ENCODE measurements around the gene PACS2.
"Not testable (repeated sequence)": the region's sequence is repeated elsewhere in the genome, so short reads cannot be mapped to it uniquely, and the experiment has no call there.

PACS2 gene

GRCh38 chr14:105356927-105357326 lies 42.4 kb downstream of the PACS2 start:
- H3K4me3 ChIP-seq (ENCODE audit: low read depth, low read length): no peak overlapping the region
- TF ChIP-seq MYC (IDR thresholded peaks at IDR 0.05; ENCODE audit: low read depth, low read length) (no peak), CTCF (IDR thresholded peaks at IDR 0.05; ENCODE audit: low read depth, low read length) (no peak), POLR2A (IDR thresholded peaks at IDR 0.05; ENCODE audit: extremely low read depth, insufficient read length) (no peak)
- TF ChIP-seq, protein P1, sequence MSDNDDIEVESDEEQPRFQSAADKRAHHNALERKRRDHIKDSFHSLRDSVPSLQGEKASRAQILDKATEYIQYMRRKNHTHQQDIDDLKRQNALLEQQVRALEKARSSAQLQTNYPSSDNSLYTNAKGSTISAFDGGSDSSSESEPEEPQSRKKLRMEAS (IDR thresholded peaks at IDR 0.05; ENCODE audit: low read depth, low read length): no peak
- DNase-seq (ENCODE audit: low read depth): no peak

DNA sequence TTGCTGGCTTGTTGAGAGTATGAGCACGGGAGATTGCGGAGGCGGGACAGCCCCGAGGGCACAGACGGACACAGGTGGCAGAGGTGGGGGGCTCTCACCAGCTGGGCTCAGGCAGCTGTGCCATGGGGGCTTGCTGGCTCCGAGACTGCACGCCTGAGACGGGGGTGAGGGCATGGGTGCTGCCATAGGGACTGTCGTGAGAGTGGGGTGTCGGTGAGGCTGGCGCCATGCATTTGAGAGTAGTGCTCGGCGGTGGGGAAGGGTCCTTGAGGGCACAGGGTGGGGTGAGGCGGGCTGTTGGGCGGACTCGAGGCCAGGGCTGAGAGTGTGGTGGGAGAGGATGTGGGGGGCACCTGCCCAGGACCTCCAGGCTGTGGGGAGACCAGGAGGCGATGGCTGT lies 43.1 kb downstream of the PACS2 start:
- H3K4me3 ChIP-seq (ENCODE audit: low read depth, low read length): no peak overlapping the region
- no peak for DNase-seq (ENCODE audit: low read depth)
- no peak for TF ChIP-seq POLR2A (IDR thresholded peaks at IDR 0.05; ENCODE audit: extremely low read depth, insufficient read length)
- TF ChIP-seq CTCF (IDR thresholded peaks at IDR 0.05; ENCODE audit: low read depth, low read length): no peak
- TF ChIP-seq, protein P1 (IDR thresholded peaks at IDR 0.05; ENCODE audit: low read depth, low read length): no peak
- no peak for TF ChIP-seq MYC (IDR thresholded peaks at IDR 0.05; ENCODE audit: low read depth, low read length)

DNA sequence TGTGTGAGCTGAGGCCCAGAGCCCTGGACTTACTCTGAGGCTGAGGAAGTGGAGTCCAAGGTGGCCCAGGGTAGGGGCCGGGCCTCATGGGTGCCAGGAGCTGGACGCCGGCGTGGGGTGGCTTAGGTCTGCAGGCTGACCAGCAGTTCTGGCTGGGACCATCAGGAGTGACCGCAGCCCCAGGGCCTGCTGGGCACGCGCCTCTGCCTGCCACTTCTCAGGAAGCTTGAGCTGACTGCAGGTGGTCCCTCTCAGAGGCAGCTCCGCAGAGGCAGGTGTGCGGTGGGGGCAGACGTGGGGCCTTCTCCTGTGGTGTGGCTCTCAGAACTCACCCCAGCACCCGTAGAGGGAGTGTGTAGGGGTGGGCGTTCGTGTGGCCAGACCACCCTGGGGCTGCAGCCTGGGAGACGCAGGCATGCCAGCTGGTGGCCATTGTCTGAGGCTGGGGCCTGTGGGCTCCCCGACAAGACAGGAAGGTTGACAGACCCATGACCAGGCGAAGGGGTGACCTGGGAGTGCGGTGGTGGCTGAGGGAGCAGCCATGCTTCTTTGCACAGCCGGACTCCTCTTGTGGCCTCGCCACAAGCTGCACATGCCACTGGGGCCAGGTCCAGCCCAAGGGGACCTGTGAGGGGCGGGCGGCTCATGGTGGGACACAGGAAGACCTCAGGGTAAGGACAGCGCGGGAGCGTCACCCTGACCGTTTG lies 43.7 kb downstream of the PACS2 start:
- H3K4me3 ChIP-seq (ENCODE audit: low read depth, low read length): no peak overlapping the region
- TF ChIP-seq POLR2A (IDR thresholded peaks at IDR 0.05; ENCODE audit: extremely low read depth, insufficient read length) (no peak), CTCF (IDR thresholded peaks at IDR 0.05; ENCODE audit: low read depth, low read length) (no peak), MYC (IDR thresholded peaks at IDR 0.05; ENCODE audit: low read depth, low read length) (no peak)
- TF ChIP-seq, protein P1 (IDR thresholded peaks at IDR 0.05; ENCODE audit: low read depth, low read length): no peak
- DNase-seq (ENCODE audit: low read depth): no peak

DNA sequence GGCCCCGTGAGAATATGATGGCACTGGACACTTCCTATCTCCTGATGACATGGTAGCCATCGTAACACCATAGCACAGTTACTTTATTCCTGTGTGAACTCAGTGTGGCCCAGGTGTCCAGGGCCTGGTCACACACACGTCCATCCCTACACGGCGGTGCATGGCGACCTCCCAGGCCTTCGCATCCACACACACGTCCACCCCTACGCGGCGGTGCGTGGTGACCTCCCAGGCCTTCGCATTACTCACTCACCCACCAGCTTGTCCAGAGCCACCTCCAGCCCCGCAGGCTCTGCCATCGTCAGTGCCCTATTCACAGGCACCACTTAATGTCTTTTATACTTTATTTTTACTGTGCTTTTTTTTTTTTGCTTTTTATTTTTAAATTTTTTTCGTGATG lies 44.4 kb downstream of the PACS2 start:
- no peak overlapping the region for H3K4me3 ChIP-seq (ENCODE audit: low read depth, low read length)

GRCh38 chr14:105361412-105361811 lies 46.9 kb downstream of the PACS2 start:
- not testable (repeated sequence) for H3K4me3 ChIP-seq (ENCODE audit: low read depth, low read length); DNase-seq (ENCODE audit: low read depth)

More for the DNA sequence above, 44.4 kb downstream of the PACS2 start:
- no peak for DNase-seq (ENCODE audit: low read depth)
- no peak for TF ChIP-seq CTCF (IDR thresholded peaks at IDR 0.05; ENCODE audit: low read depth, low read length)

GRCh38 chr14:105363847-105364708 lies 49.5 kb downstream of the PACS2 start:
- TF ChIP-seq, protein P1 (IDR thresholded peaks at IDR 0.05; ENCODE audit: low read depth, low read length): no peak
- TF ChIP-seq POLR2A (IDR thresholded peaks at IDR 0.05; ENCODE audit: extremely low read depth, insufficient read length): no peak
- TF ChIP-seq MYC (IDR thresholded peaks at IDR 0.05; ENCODE audit: low read depth, low read length): no peak
- no peak for TF ChIP-seq CTCF (IDR thresholded peaks at IDR 0.05; ENCODE audit: low read depth, low read length)
- no peak for DNase-seq (ENCODE audit: low read depth)
- H3K4me3 ChIP-seq (ENCODE audit: low read depth, low read length): no peak overlapping the region
